ENCODE results near the gene HIP1. TPM values are rescaled to one million over a fixed set of nuclear protein-coding genes. Genes with fewer than 3 reads are reported as not detected.
"Not testable (repeated sequence)": the region's sequence is repeated elsewhere in the genome, so short reads cannot be mapped to it uniquely, and the experiment has no call there.

HIP1 gene
- polyA plus RNA-seq, 10 donors: 19.1 to 25.9 (median 23.8) TPM

- no peak for DNase-seq
These were observed 90.9 kb downstream of the HIP1 start for GRCh38 chr7:75647709-75648438.

DNA sequence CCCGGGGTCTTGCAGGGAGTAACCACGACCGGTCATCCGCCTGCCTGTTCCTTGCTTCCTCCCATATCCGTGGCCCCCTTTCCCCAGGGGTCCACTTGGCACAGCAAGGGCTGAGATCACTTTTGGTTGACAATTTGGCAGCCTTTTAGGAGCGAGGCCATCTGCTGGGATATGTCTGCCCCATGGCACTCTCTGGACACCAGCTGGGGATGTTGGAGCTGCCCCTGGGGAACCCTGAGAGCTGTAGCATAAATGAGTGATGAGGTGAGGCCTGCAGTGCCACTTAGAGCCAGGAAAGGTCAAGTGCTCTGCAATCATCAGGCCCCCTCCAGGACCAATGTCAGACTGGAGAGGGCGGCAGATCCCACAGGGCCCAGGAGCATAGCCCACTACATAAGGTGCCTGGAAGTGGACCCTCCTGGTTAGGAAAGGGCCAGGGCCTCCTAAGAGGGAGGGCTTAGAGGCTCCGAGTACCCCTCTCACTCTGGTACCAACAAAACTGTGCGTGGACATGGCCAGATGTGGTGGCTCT is 92.1 kb downstream of the HIP1 start:
- DNase-seq: peak in 1 of 3 donors; percentile 22

- DNase-seq: no peak
These were observed 93.2 kb downstream of the HIP1 start for GRCh38 chr7:75645570-75645969.

DNA sequence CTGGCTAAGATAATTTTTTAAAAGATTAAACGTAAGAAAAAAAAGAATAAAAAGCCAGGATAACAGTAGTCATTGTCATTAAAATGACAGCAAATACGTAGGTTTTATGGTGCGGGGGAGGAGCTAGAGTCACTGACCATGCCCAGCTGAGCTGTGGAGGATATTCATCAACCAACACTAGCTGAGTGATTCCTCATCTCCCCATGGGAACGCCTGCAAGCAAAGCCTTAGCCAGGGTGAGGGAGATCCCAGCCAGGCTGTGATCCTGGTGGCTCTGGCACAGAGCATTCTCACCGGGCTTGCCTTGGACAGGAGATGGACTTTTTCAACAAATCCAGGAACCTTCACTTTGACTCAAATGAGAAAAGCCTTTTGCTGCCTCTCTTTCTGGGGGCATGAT is 94.2 kb downstream of the HIP1 start:
- no peak for DNase-seq

DNA sequence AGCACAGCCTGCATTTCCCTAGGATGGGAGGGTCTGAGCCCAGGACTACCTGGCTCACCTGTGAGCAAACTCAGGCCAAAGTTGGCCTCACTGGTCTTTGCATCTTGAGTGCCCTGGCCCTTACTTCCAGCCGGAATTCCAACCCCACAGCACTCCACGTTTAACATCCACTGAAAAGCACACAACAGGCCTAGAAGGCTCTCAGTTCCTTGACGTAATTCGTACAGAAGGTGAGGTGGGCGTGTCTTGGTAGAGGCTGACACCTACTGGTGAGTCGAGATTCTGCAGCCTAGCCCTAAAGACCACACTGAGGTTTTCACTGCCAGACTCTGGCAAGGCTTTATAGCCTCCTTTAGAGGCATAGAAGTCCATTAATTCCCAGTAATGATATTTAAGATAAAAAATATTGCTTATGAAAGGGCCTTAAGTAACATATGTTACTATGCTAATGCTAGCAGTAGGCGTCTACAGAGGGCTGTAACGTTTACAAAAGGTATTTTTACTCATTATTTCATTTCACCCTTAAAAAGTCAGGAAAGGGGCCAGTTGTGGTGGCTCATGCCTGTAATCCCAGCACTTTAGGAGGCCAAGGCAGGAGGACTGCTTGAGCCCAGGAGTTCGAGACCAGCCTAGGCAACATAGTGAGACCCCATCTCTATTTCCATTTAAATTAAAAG is 95.8 kb downstream of the HIP1 start:
- peak in 1 of 3 donors; percentile 34 for DNase-seq

DNA sequence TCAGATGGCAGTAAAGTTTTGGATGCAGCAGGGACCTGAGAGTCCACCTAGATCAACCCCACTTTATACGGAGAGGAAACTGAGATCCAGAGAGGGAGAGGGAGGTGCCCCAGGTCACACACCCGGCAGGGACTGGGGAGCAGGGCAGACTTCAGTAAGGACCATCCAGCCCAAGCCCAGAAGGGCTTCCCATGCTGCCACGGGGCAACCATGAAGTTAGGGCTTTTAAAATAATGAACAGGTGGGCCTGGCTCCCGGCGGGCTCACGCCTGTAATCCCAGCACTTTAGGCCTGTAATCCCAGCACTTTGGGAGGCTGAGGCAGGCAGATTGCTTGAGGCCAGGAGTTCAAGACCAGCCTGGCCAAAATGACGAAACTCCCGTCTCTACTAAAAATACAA is 98.5 kb downstream of the HIP1 start:
- no peak for DNase-seq

- DNase-seq: no peak
These were observed 98.9 kb downstream of the HIP1 start for GRCh38 chr7:75639886-75640190.

DNA sequence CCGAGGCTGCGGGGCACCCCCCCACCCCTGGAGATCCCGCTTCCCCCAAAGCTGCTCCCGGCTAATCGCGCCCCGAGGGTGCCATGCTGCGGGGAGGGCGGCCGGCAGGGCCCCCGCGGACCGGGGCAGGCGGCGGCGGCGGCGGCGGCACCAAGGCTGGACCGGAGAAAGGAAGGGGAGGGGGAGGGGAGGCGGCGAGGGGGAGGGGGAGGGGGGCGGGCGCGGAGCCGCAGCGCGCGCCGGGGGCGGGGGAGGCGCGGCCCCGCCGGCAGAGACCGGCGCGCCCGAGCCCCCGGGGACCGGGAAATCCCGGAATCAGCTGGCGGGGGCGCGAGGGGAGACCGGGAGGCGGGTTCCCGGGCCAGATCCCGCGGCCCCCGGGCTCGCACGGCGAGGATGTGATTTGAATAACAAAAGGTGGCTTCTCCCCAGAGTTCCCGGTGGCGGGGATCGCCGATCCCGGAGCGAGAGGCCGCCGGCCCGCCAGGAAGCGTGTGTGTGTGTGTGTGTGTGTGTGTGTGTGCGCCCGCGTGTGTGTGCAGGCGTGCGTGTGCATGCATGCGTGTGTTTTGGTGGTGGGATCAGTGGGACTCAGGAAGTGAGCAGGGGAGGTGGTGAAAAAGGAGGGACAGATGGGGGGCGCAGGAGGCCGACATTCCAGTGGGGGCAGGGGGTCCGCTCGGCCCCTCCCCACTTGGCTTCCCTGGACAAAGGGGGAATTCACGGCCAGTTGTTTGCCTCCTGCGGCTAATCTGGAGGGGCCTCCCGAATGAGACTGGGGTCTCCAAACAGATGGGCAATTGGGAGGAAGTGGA is 99.5 kb downstream of the HIP1 start:
- DNase-seq: peak in 2 of 3 donors; percentile 61 to 79

- DNase-seq: peak in 2 of 3 donors; percentile 61 to 77
These were observed 100.1 kb downstream of the HIP1 start for GRCh38 chr7:75638594-75639070.

DNA sequence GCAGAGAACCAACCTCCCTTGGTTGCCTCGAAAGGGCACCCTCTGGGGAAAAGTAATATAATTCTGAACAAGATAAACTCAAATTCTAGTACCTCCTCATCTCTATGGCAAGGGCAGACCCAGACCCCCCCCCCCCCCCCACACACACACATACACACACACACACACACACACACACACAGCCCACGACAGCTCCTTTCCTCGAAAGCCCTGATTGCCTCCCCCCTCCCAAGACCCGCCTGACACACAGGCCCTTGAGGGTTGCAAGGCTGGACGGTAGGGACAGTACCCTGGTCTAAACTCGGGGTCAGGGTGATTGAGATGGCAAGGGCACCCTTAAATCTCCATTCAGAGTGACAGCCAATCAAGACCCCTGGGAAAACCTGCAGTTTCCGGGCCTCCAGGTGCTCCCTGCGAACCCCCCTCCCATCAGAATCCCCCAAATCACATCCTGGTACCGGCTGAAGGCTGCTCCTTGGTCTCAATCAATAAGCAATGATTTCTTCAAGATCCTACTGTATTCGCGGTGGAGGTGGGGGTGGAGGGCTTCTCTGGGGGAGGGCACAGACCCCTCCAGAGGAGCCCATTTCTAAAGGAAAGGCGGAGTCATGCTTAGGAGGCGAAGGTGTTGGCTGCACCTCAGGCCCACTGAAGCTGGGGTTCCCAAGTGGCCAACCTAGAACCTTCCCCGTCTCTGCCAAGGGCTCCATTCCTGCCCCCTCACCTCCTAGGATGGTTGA is 100.7 kb downstream of the HIP1 start:
- DNase-seq: no peak

DNA sequence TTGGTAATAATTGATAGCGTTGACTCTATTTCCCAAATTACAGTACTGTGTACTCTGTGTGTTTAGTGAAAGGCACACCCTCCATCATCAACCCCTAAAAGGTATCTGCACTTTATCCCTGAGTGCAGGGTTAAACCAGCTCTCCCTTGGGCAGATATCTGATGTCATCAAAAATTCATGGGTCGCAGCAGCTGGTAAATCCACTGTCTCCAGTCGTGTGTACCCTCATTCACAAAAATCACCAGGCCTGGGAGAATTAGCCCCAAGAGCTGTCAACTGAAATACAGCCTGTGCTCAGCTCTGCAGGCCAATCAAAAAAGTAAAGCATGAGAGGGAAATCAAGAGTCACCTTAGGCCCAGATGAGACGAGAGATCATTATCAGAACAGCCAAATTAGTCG is 103.7 kb downstream of the HIP1 start:
- no peak for DNase-seq

DNA sequence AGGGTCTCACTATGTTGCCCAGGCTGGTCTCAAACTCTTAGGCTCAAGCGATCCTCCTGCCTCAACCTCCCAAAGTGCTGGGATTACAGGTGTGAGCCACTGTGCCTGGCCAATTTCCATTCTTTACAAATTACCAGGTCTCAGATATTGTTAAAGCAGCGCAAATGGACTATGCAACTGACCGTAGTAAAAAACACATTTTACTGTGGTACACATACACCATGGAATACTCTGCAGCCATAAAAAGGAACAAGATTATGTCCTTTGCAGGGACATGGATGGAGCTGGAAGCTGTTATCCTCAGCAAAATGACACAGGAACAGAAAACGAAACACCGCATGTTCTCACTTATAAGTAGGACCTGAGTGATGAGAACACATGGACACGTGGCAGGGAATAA is 106.2 kb downstream of the HIP1 start:
- DNase-seq: not testable (repeated sequence)

DNA sequence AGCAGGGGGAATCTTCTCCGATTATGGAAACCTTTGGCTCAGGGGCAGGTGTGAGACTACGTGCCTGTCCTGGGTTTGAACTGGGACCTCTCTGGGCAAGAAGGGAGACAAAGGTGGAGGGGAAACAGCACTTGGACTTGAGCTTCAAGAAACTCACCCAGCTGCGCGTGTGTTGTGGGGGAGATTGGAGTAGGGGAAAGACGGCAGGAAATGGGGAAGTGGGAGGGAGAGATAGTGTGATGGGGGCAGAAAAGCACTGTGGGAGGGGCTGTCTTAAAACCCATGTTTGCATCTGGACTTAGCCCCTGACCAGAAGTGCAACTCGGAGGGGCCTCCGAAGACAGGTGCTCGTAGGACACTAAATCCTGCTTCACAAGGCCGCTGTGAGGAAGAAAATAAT is 107.0 kb downstream of the HIP1 start:
- DNase-seq: no peak

DNA sequence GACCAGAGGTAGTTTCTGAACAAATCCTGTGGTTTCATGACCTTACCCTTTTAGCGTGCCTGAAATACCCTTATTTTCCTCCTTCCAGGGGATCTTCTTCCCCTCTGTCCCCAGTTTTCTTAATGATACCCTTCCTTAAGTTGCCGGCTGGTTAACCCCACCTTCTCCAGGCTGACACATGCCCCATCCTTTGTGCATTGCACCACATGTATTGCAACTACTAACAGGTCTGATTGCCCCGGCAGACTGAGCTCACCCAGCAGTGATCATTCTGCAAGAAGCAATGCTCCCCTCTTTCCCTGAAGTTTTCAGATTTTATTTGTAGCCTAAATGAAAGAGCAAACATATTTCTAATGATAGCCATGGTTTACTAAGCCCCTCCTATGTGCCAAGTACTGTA is 108.2 kb downstream of the HIP1 start:
- no peak for DNase-seq

DNA sequence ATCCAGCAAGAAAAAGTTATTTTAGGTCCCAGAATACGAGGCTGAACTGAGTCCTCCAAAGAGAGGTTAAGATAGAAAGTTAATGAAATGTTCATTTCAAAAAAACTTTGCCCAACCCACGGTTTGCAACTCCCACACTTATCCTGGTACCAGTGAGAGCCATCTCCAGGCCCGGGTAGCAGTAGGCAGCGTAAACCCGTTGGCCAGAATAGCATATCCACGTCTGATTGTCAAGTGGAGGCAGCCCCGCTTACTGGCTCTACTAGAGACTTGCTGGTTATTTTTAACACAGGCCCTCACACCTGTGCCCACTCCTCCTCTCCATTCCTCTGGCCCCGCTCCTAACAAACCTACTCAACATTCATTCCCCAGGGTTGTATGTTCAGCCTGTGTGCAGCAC is 109.7 kb downstream of the HIP1 start:
- no peak for DNase-seq

DNA sequence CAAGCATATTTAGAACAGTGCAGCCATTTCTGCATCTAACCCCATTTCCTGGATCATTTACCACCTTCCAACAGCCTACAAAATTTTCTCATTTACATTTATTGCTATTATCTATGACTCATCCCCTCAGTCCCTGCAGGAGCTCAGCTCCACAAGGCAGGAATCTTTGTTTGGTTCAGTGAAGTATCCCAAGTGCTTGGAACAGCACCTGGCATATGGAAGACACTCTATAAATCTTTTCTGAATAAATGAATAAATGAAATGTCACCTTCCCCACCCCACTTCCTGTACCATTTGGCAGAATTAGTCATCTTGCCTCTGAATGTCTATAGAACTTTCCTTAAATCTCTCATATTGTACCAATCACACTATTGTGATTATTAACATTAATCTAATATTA is 110.7 kb downstream of the HIP1 start:
- DNase-seq: no peak

GRCh38 chr7:75626954-75627353 is 111.8 kb downstream of the HIP1 start:
- DNase-seq: no peak

GRCh38 chr7:75625868-75626267 is 112.9 kb downstream of the HIP1 start:
- DNase-seq: no peak

DNA sequence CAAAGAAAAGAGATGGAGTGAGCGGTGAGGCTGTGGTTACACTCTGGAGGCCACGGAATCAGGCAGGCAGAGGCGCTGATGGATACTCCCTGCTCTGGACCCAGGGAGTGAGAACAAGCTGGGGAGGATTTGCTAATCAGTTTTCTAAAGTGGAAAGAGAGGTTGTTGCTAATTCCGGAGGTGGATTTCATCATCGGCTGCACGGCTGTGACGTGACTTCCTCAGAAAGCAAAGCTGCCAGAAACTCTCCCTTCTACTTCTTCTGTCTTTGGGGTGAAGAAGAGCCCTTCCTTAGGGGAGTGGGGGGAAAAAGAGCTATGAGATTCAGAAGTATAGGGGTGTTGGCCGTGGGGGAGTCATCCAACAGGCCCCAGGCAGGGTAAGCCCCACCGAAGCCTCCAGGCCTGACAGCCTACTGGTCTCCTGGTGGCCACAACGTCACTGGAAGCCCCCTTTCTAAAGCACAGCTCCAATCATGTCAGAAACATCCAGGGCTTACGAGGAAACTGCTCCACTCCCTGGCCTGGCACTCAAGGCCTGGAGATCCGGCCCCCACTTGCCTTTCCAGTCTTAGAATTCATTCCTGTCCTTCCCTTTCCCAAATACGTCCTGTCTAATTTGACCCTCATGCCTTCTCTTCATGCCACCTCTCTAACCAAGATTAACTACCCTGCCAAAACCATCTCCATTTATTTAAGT is 114.5 kb downstream of the HIP1 start:
- peak in 1 of 3 donors; percentile 50 for DNase-seq

DNA sequence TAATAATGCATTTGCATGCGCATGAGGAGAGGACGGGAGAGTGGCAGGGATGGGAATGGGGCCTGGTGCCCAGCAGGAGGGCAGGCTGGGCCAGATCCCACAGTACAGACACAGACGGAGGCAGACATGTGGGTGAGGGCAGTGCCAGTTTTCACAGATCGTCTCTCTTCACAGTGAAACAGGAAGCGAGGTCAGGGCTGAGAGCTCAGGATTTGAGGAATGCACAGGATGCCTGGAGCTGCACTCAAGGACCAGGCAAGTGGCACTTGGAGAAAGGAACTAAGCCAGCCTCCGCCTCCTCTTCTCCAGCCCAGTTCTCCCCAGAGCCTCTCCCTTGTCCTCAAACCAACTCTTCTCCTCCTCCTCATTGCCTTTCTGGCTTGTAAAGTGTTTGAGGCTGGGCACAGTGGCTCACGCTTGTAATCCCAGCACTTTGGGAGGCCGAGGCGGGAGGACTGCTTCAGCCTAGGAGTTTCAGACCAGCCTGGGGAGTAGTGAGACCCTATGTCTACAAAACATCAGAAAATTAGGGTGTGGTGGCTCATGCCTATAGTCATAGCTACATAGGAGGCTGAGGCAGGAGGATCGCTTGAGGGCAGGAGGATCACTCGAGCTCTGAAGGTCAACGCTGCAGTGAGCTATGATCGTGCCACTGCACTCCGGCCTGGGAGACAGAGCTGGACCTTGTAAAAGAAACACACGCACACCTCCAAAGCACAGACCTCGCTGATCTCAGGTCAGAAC is 115.2 kb downstream of the HIP1 start:
- no peak for DNase-seq

Data from muscle of back (tissue), 11 donors.